Measurements from ENCODE around the gene PRM1. TPM values are rescaled to one million over a fixed set of nuclear protein-coding genes. Genes with fewer than 3 reads are reported as not detected.

Gene PRM1
- total RNA-seq, 1 experiment from 2014 or later: not detected

DNA sequence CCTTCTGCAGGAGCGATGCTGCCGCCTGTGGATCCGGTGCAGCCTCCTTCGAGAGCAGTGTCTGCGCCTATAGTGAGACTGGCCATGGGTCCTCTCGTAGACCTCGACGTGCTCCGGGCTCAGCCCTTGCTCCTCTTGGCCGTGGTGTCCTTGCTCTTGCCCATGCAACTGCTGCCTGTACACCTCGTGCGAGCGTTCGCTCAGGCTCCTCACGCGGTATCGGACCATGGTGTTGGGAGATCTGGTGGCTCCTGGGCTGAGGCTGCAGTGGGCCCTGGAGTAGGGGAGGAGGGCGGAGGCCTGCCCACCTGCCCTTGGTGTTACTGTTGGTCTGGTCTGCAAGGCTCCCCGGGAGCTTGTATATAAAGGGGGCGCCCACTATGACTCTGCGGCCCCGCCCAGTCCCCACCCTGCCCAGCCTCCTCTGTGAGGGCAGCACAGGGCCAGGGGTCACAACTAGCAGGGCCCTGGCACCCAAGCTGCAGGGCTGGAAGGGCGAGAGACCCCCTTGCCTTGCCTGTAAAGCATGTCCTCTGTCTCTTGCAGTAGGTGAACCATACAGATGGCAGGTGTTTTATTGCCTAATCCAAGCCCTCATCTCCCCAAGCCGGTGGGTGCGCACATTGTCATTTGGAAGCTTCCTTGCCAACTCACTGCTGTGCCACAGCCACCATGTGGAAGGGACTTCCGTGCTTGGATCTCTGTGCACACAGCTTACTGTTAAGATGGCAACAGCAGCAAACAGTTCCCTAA, 4.8 kb downstream of the PRM1 start, which contains the start of gene PRM2:
Gene PRM2 (minus strand): TSS at position 338 of the 753 bp plus-strand sequence. CDS start 110 bp downstream, at position 228.
- Histone ChIP-seq H2BK20ac (ENCODE audit: low read depth, low read length, poor library complexity, severe bottlenecking) (no peak within 1 kb of the TSS), H2BK5ac (ENCODE audit: insufficient read length, low read length) (no peak within 1 kb of the TSS), H4K5ac (ENCODE audit: insufficient read length, low read depth, low read length) (no peak within 1 kb of the TSS), H4K91ac (ENCODE audit: insufficient read length, low read depth, low read length) (no peak within 1 kb of the TSS), H4K20me1 (ENCODE audit: control insufficient read depth, insufficient read depth, insufficient read length) (no peaks in the 10 kb centered on the region), H3K79me1 (ENCODE audit: insufficient read depth, low read depth, low read length, poor library complexity, severe bottlenecking) (no peaks in the 10 kb centered on the region), H3K23me2 (ENCODE audit: insufficient read length, low read depth, low read length, poor library complexity, severe bottlenecking) (no peaks in the 10 kb centered on the region), H3K9me3 (ENCODE audit: control insufficient read depth, low read depth, low read length) (no peaks in the 10 kb centered on the region), H4K8ac (replicated peaks; ENCODE audit: insufficient read length, low read depth, low read length) (no peak within 1 kb of the TSS), H3K14ac (ENCODE audit: insufficient read depth, low read length) (no peak within 1 kb of the TSS; the same call in 1 of the 2 replicates), H3T11ph (ENCODE audit: low read length) (no peak within 1 kb of the TSS), H3K27me3 (ENCODE audit: insufficient read depth, low read length) (no peaks in the 10 kb centered on the region), H3K27ac (ENCODE audit: insufficient read length, low read depth, low read length) (no peak within 1 kb of the TSS), H3K4ac (ENCODE audit: low read depth, low read length) (no peak within 1 kb of the TSS), H2AK5ac (ENCODE audit: insufficient read length, low read length) (no peak within 1 kb of the TSS), H2BK120ac (ENCODE audit: low read depth, low read length, poor library complexity, severe bottlenecking) (no peak within 1 kb of the TSS), H3K18ac (ENCODE audit: insufficient read length, low read depth, low read length) (no peak within 1 kb of the TSS), H3K23ac (ENCODE audit: insufficient read length, low read depth, low read length) (no peak within 1 kb of the TSS), H3K4me1 (ENCODE audit: insufficient read depth, low read length) (no peaks in the 10 kb centered on the region; the same call in 1 of the 2 replicates), H2BK12ac (ENCODE audit: insufficient read length, low read depth, low read length) (no peak within 1 kb of the TSS), H3K79me2 (ENCODE audit: insufficient read depth, low read length) (no peaks in the 10 kb centered on the region), H2BK15ac (ENCODE audit: low read depth, low read length) (no peak within 1 kb of the TSS), H2AFZ (ENCODE audit: low read length) (no peak within 1 kb of the TSS), H3K9ac (ENCODE audit: extremely low read depth, insufficient read length, low read length) (no peak within 1 kb of the TSS), H3K4me2 (ENCODE audit: insufficient read depth, insufficient read length, low read length) (no peak within 1 kb of the TSS), H3K56ac (ENCODE audit: insufficient read length, low read depth, low read length) (no peak within 1 kb of the TSS)
- Mint-ChIP-seq H3K27me3 (ENCODE audit: low read depth) (no peaks in the 10 kb centered on the region; the same call in 1 of the 2 replicates), H3K27ac (peak within 1 kb of the TSS in 1 of 3 experiments; percentile 87; a peak in 1 of 7 replicates), H3K36me3 (ENCODE audit: insufficient read depth in 1 of 3, low read depth in 3 of 3) (no peaks in the 10 kb centered on the region), H3K4me1 (peaks cover 9 to 16% of the 10 kb centered on the region in 2 experiments), H3K9me3 (peaks cover 0 to 7% of the 10 kb centered on the region in 2 experiments; a peak in 3 of 5 replicates), H3K4me3 (no peak within 1 kb of the TSS)
- no peak for DNase-seq
- TF ChIP-seq, protein P1, sequence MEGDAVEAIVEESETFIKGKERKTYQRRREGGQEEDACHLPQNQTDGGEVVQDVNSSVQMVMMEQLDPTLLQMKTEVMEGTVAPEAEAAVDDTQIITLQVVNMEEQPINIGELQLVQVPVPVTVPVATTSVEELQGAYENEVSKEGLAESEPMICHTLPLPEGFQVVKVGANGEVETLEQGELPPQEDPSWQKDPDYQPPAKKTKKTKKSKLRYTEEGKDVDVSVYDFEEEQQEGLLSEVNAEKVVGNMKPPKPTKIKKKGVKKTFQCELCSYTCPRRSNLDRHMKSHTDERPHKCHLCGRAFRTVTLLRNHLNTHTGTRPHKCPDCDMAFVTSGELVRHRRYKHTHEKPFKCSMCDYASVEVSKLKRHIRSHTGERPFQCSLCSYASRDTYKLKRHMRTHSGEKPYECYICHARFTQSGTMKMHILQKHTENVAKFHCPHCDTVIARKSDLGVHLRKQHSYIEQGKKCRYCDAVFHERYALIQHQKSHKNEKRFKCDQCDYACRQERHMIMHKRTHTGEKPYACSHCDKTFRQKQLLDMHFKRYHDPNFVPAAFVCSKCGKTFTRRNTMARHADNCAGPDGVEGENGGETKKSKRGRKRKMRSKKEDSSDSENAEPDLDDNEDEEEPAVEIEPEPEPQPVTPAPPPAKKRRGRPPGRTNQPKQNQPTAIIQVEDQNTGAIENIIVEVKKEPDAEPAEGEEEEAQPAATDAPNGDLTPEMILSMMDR (conservative IDR thresholded peaks at IDR 0.05): no peak
- no CpG with 5 or more reads among the region's 26 CpGs for WGBS (ENCODE audit: extremely low coverage, insufficient read length, low lambda C conversion rate)

Measured in H9 (cell line).